K562 (cell line): ENCODE data around the gene PHYHD1. TPM values are rescaled to one million over a fixed set of nuclear protein-coding genes. Genes with fewer than 3 reads are reported as not detected.

Experiments
- CHD2 ChIP-seq: IDR thresholded peaks from 2 replicates; pipeline ENCODE4 v1.6.1; 2011; ENCODE audit warnings: low read depth, low read length
- CREB3 ChIP-seq: fragments of 450-650 bp; conservative IDR thresholded peaks from 2 replicates; pipeline ENCODE4 v1.6.1; 2016; ENCODE audit warnings: missing genetic modification characterization, low read depth, mild to moderate bottlenecking, missing compliant biosample characterization, moderate library complexity
- DACH1 ChIP-seq: fragments of 450-650 bp; IDR thresholded peaks from 2 replicates; pipeline ENCODE4 v1.6.1; 2018; ENCODE audit not compliant: partially characterized antibody
- IRF1 ChIP-seq: sonication (generic); formaldehyde crosslinking; IDR thresholded peaks from 2 replicates; pipeline ENCODE4 v1.8.0; 2022; ENCODE audit warnings: missing genetic modification reagents, mild to moderate bottlenecking, borderline replicate concordance
- NR2F6 ChIP-seq: fragments of 450-650 bp; formaldehyde crosslinking; IDR thresholded peaks from 2 replicates; pipeline ENCODE4 v1.4.0; 2020; ENCODE audit warnings: mild to moderate bottlenecking
- TFAM ChIP-seq: fragments of 250-450 bp; sonication (Bioruptor Pico); conservative IDR thresholded peaks from 2 replicates; pipeline ENCODE4 v1.5.0; 2021; ENCODE audit warnings: mild to moderate bottlenecking, moderate library complexity
- TRIM25 ChIP-seq: fragments of 450-650 bp; IDR thresholded peaks from 2 replicates; pipeline ENCODE4 v1.7.0; 2016; ENCODE audit warnings: borderline replicate concordance
- TSHZ1 ChIP-seq: fragments of 250-450 bp; sonication (Bioruptor Pico); IDR thresholded peaks from 2 replicates; pipeline ENCODE4 v1.4.0; 2020; ENCODE audit warnings: mild to moderate bottlenecking, moderate library complexity
- ZBTB1 ChIP-seq: sonication (generic); formaldehyde crosslinking; IDR thresholded peaks from 2 replicates; pipeline ENCODE4 v1.8.1; 2023; ENCODE audit warnings: missing genetic modification reagents, low read depth, mild to moderate bottlenecking, borderline replicate concordance
- polyA plus RNA-seq, 8 experiments: library from polyadenylated mRNA; depleted of rRNA in 4 of 8; stranded (reverse) in 5 of 8; unstranded in 3 of 8; fragments of >200 nt; fragmentation: Nextera tagmentation in 2 of 8; fragmentation: Illumina TruSeq in 1 of 8; extraction: Ambion mirVana in 2 of 8; extraction: Trizol in 1 of 8; gene quantifications; 2 replicates each; pipeline versions ENCODE4 v1.2.1 to v1.2.3, GENCODE V29; 2011 to 2014; ENCODE audit warnings: inconsistent platforms in 1 of 8, missing spikeins in 1 of 8
- total RNA-seq, 7 experiments: library from RNA; depleted of rRNA in 6 of 7; stranded (reverse); fragments of >200 nt in 6 of 7; fragmentation: Illumina TruSeq in 2 of 7; extraction: Trizol in 2 of 7; gene quantifications; 2 replicates each; pipeline versions ENCODE4 v1.2.1 to v1.2.3, GENCODE V29; 2011 to 2021; ENCODE audit warnings: low replicate concordance in 1 of 7

Gene PHYHD1
- total and polyA plus RNA-seq, 9 of the 15 experiments (the other 6 are each of a cell fraction or from before 2014, with no cell fraction given): 0.36 to 1.3 (median 0.80) TPM

GRCh38 chr9:128917151-128917849, 3.5 kb upstream of the PHYHD1 start (continued):
- no peak for TF ChIP-seq CREB3 (tag)
- no peak for TF ChIP-seq TFAM
- no peak for TF ChIP-seq NR2F6 (CRISPR knock-in tag)
- no peak for TF ChIP-seq CHD2
- TF ChIP-seq TSHZ1: no peak
- no peak for TF ChIP-seq DACH1
- TF ChIP-seq TRIM25: no peak
- no peak for TF ChIP-seq ZBTB1
- TF ChIP-seq IRF1: no peak
- TF ChIP-seq, all 486 proteins: peak for 0
